Activated CD4-positive, CD25-positive, alpha-beta regulatory T cell treated with anti-CD3 and anti-CD28 coated beads, Interleukin-2, amount 50 U/mL, for 24 hours (primary cell): Measurements from ENCODE around the gene FBXO40.

Experiments used
- ATAC-seq, 2 donors: fragments of 150-1000 bp; cut with Tn5 transposase; one replicate each; pipeline ENCODE4 v1.10.0; 2021; ENCODE audit warnings: mild to moderate bottlenecking in 1 of 2, moderate library complexity in 1 of 2

Gene FBXO40

GRCh38 chr3:121665488-121665887 is 72.3 kb downstream of the FBXO40 start:
- no peak for ATAC-seq

GRCh38 chr3:121667333-121667732 is 74.2 kb downstream of the FBXO40 start:
- no peak for ATAC-seq

GRCh38 chr3:121670676-121671075 is 77.5 kb downstream of the FBXO40 start:
- no peak for ATAC-seq

GRCh38 chr3:121677141-121677540 is 84.0 kb downstream of the FBXO40 start:
- ATAC-seq = no peak
